ENCODE results near the gene GUCY1A2.
A peak's percentile ranks its signal among the peaks of the same experiment; 100 is the strongest.

GUCY1A2 gene

DNA sequence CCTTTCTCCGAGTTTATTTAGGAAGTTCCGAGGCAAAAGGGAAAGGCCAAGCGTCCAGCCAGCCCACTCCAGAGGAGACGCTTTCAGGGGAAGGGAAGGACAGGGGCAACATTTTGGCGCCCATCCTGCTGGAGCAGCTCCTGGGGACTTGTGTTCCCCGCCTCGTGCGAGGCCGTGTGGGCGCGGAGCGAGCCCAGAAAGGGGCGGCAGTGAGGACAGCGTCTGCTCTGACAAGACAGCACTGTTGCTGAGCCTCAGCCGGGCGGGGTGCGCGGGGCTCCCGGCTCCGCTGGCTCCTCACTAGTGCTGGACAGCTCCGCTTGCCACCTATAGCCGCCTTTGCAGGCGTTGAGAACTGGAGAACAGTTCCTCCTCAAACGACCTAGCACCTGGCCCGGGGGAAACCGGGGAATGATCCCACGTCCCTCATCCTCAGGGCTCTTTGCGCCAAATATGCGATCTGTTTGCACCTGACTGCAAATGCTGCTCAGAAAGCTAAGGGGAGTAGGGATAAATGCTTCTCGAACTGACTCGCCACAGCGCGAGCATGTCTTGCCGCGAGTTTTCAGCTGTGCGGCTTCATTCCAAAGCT is 722 bp upstream of the GUCY1A2 start:
- H4K12ac ChIP-seq (ENCODE audit: low read depth, low read length), result no peak overlapping the region
- no peaks in the 10 kb centered on the region for H3K79me2 ChIP-seq (ENCODE audit: control insufficient read depth, insufficient read depth, low read length, poor library complexity)
- no peak overlapping the region for H4K8ac ChIP-seq (ENCODE audit: low read depth, low read length)
- H3K18ac ChIP-seq (ENCODE audit: low read length), result no peak overlapping the region
- no peaks in the 10 kb centered on the region for H3K27me3 ChIP-seq (ENCODE audit: insufficient read depth, low read length)
- H2BK5ac ChIP-seq (ENCODE audit: low read depth, low read length, poor library complexity), result no peak overlapping the region
- H2AFZ ChIP-seq (ENCODE audit: insufficient read depth, low read length, poor library complexity), result no peak overlapping the region
- H4K91ac ChIP-seq (ENCODE audit: low read depth, low read length), result no peak overlapping the region
- H3K27ac ChIP-seq (ENCODE audit: low read depth, low read length), result peak overlapping the region; percentile 1
- no peak overlapping the region for H3K4ac ChIP-seq (ENCODE audit: low read depth, low read length)
- H2BK12ac ChIP-seq (ENCODE audit: low read length), result no peak overlapping the region
- WGBS (ENCODE audit: extremely low coverage, insufficient coverage, insufficient read length), result no CpG with 5 or more reads among the region's 36 CpGs
- peak overlapping the region; percentile 80 for H3K4me2 ChIP-seq (ENCODE audit: low read length)
- peaks cover 6 to 9% of the 10 kb centered on the region in 2 experiments for H3K4me1 ChIP-seq (ENCODE audit: control insufficient read depth in 1 of 2, insufficient read depth in 2 of 2, low read length in 2 of 2)
- no peak overlapping the region for H3K23ac ChIP-seq (ENCODE audit: low read length)
- peak; percentile 80 to 86 for DNase-seq
- no peak overlapping the region for H3K14ac ChIP-seq (ENCODE audit: low read length)
- H2BK120ac ChIP-seq (ENCODE audit: insufficient read depth, low read length, poor library complexity), result no peak overlapping the region
- H3K36me3 ChIP-seq (ENCODE audit: control insufficient read depth in 1 of 2, insufficient read depth in 2 of 2, low read length in 2 of 2), result no peaks in the 10 kb centered on the region
- H3K4me3 ChIP-seq (ENCODE audit: low read depth, low read length), result peak overlapping the region; percentile 6
- no peaks in the 10 kb centered on the region for H3K79me1 ChIP-seq (ENCODE audit: low read length)
- H2AK5ac ChIP-seq (ENCODE audit: low read length), result no peak overlapping the region
- H3K9ac ChIP-seq (ENCODE audit: low read length), result no peak overlapping the region
- H3K9me3 ChIP-seq (ENCODE audit: insufficient read depth, low read depth, low read length), result no peaks in the 10 kb centered on the region

DNA sequence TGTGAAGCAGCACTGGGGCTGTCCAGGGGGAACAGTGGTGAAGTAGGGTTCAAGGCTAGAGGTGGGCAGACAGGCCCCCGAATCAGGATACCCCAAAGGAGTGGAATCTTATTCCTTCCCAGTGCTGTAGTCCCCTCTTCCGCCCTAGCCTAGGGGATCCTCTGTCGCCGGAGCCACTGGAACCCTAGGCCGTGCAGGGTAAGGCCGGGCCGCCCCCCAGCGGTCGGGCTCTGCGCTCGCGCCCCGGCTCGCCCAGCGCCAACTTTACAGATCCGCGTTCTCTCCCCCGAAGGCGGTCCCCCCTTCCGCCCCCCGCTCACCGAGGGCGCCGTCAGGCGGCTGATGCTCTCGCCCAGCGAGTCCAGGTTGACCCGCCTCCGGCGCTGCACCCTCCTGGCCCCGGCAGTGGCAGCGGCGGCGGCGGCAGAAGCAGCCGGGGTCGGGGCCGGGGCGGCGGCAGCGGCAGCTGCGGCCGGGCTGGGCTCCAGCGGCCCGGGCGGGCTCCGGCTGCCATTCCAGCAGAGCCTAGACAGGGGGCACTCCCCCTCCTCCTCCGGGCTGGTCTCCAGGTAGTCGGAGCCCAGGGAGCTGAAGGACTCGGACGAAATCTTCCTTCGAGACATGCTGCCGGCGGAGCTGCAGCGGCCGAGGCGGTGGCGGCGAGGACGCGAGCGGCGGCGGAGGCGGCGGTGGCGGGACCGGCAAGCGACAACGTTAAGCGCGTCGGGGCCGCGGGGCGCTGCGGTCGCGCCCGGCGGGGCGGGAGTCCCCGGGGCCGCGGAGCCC is 650 bp downstream of the GUCY1A2 start:
- peak; percentile 11 to 50 for DNase-seq

DNA sequence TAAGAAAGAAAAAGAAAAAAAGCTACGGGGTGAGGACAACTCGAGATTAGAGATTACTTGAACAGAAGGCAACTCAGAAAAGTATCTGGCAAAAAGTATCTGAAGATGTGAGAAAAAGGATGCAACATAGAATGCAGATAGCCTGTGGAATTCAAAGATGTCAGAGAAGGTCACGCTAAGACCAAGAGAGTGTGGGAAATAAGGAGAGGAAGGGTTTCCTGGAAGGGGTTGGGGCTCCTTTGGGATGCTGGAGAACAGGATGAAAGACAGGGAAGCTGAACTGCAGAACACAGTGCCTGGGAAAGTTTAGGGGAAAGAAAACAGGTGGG is 1.2 kb downstream of the GUCY1A2 start:
- H3K4me3 ChIP-seq (ENCODE audit: low read depth, low read length), result no peak overlapping the region
- no peak overlapping the region for H2AFZ ChIP-seq (ENCODE audit: insufficient read depth, low read length, poor library complexity)
- H2BK12ac ChIP-seq (ENCODE audit: low read length), result no peak overlapping the region
- no peak for DNase-seq
- no CpG with 5 or more reads among the region's 3 CpGs for WGBS (ENCODE audit: extremely low coverage, insufficient coverage, insufficient read length)
- H2AK5ac ChIP-seq (ENCODE audit: low read length), result no peak overlapping the region
- H3K36me3 ChIP-seq (ENCODE audit: control insufficient read depth in 1 of 2, insufficient read depth in 2 of 2, low read length in 2 of 2), result no peaks in the 10 kb centered on the region
- no peak overlapping the region for H2BK120ac ChIP-seq (ENCODE audit: insufficient read depth, low read length, poor library complexity)
- H3K4me1 ChIP-seq (ENCODE audit: control insufficient read depth in 1 of 2, insufficient read depth in 2 of 2, low read length in 2 of 2), result peaks cover 6 to 9% of the 10 kb centered on the region in 2 experiments
- H4K12ac ChIP-seq (ENCODE audit: low read depth, low read length), result no peak overlapping the region
- H3K79me1 ChIP-seq (ENCODE audit: low read length), result no peaks in the 10 kb centered on the region
- H3K27me3 ChIP-seq (ENCODE audit: insufficient read depth, low read length), result no peaks in the 10 kb centered on the region
- H3K23ac ChIP-seq (ENCODE audit: low read length), result no peak overlapping the region
- H3K4me2 ChIP-seq (ENCODE audit: low read length), result peak overlapping the region; percentile 80
- H3K18ac ChIP-seq (ENCODE audit: low read length), result no peak overlapping the region
- no peak overlapping the region for H3K14ac ChIP-seq (ENCODE audit: low read length)
- no peaks in the 10 kb centered on the region for H3K9me3 ChIP-seq (ENCODE audit: insufficient read depth, low read depth, low read length)
- no peak overlapping the region for H3K27ac ChIP-seq (ENCODE audit: low read depth, low read length)
- H4K91ac ChIP-seq (ENCODE audit: low read depth, low read length), result no peak overlapping the region
- H3K9ac ChIP-seq (ENCODE audit: low read length), result no peak overlapping the region
- H2BK5ac ChIP-seq (ENCODE audit: low read depth, low read length, poor library complexity), result no peak overlapping the region
- H3K4ac ChIP-seq (ENCODE audit: low read depth, low read length), result no peak overlapping the region
- no peak overlapping the region for H4K8ac ChIP-seq (ENCODE audit: low read depth, low read length)
- no peaks in the 10 kb centered on the region for H3K79me2 ChIP-seq (ENCODE audit: control insufficient read depth, insufficient read depth, low read length, poor library complexity)

More for the DNA sequence above, 650 bp downstream of the GUCY1A2 start:
- no peaks in the 10 kb centered on the region for H3K79me1 ChIP-seq (ENCODE audit: low read length)
- H2BK5ac ChIP-seq (ENCODE audit: low read depth, low read length, poor library complexity), result no peak overlapping the region
- no CpG with 5 or more reads among the region's 85 CpGs for WGBS (ENCODE audit: extremely low coverage, insufficient coverage, insufficient read length)
- no peak overlapping the region for H4K8ac ChIP-seq (ENCODE audit: low read depth, low read length)
- H3K4ac ChIP-seq (ENCODE audit: low read depth, low read length), result no peak overlapping the region
- H3K4me2 ChIP-seq (ENCODE audit: low read length), result peak overlapping the region; percentile 80
- H3K18ac ChIP-seq (ENCODE audit: low read length), result no peak overlapping the region
- peak overlapping the region; percentile 80 for H3K4me3 ChIP-seq (ENCODE audit: low read depth, low read length)
- no peaks in the 10 kb centered on the region for H3K79me2 ChIP-seq (ENCODE audit: control insufficient read depth, insufficient read depth, low read length, poor library complexity)
- H4K91ac ChIP-seq (ENCODE audit: low read depth, low read length), result no peak overlapping the region
- no peaks in the 10 kb centered on the region for H3K9me3 ChIP-seq (ENCODE audit: insufficient read depth, low read depth, low read length)
- no peak overlapping the region for H3K27ac ChIP-seq (ENCODE audit: low read depth, low read length)
- H3K23ac ChIP-seq (ENCODE audit: low read length), result no peak overlapping the region
- H3K9ac ChIP-seq (ENCODE audit: low read length), result no peak overlapping the region
- H2AFZ ChIP-seq (ENCODE audit: insufficient read depth, low read length, poor library complexity), result peak overlapping the region; percentile 66
- H2AK5ac ChIP-seq (ENCODE audit: low read length), result no peak overlapping the region
- no peak overlapping the region for H3K14ac ChIP-seq (ENCODE audit: low read length)
- H3K36me3 ChIP-seq (ENCODE audit: control insufficient read depth in 1 of 2, insufficient read depth in 2 of 2, low read length in 2 of 2), result no peaks in the 10 kb centered on the region
- no peaks in the 10 kb centered on the region for H3K27me3 ChIP-seq (ENCODE audit: insufficient read depth, low read length)
- H4K12ac ChIP-seq (ENCODE audit: low read depth, low read length), result no peak overlapping the region
- no peak overlapping the region for H2BK12ac ChIP-seq (ENCODE audit: low read length)
- H3K4me1 ChIP-seq (ENCODE audit: control insufficient read depth in 1 of 2, insufficient read depth in 2 of 2, low read length in 2 of 2), result peaks cover 6 to 9% of the 10 kb centered on the region in 2 experiments
- no peak overlapping the region for H2BK120ac ChIP-seq (ENCODE audit: insufficient read depth, low read length, poor library complexity)

DNA sequence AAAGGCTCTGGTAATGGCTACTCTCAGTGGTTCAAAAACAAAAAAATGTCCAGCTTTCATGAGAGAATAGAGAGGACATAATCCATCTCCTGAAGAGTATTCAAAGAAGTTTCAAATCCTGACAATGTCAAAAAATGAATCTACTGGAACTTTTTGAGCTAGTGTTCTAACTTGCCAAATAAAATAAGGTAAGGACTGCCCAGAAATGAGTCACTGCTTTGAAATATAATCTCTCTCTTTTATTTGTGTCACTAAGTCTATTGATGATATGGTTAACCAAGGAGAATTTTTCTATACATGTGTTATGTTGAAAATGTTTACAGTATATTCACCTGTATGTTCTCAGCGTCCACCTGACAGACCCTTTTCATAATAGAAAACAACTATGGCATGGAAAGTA is 3.4 kb downstream of the GUCY1A2 start:
- no peak overlapping the region for H4K12ac ChIP-seq (ENCODE audit: low read depth, low read length)
- H3K4me2 ChIP-seq (ENCODE audit: low read length), result no peak overlapping the region
- H3K4me1 ChIP-seq (ENCODE audit: control insufficient read depth in 1 of 2, insufficient read depth in 2 of 2, low read length in 2 of 2), result peaks cover 6 to 9% of the 10 kb centered on the region in 2 experiments
- no peak overlapping the region for H4K8ac ChIP-seq (ENCODE audit: low read depth, low read length)
- no peak overlapping the region for H2AK5ac ChIP-seq (ENCODE audit: low read length)
- H3K4ac ChIP-seq (ENCODE audit: low read depth, low read length), result no peak overlapping the region
- no peak overlapping the region for H2BK5ac ChIP-seq (ENCODE audit: low read depth, low read length, poor library complexity)
- H3K36me3 ChIP-seq (ENCODE audit: control insufficient read depth in 1 of 2, insufficient read depth in 2 of 2, low read length in 2 of 2), result no peaks in the 10 kb centered on the region
- no CpG with 5 or more reads among the region's 1 CpG for WGBS (ENCODE audit: extremely low coverage, insufficient coverage, insufficient read length)
- no peak for DNase-seq
- no peaks in the 10 kb centered on the region for H3K79me1 ChIP-seq (ENCODE audit: low read length)
- no peak overlapping the region for H3K18ac ChIP-seq (ENCODE audit: low read length)
- H3K27me3 ChIP-seq (ENCODE audit: insufficient read depth, low read length), result no peaks in the 10 kb centered on the region
- no peak overlapping the region for H4K91ac ChIP-seq (ENCODE audit: low read depth, low read length)
- H3K4me3 ChIP-seq (ENCODE audit: low read depth, low read length), result no peak overlapping the region
- no peak overlapping the region for H3K14ac ChIP-seq (ENCODE audit: low read length)
- H2BK120ac ChIP-seq (ENCODE audit: insufficient read depth, low read length, poor library complexity), result no peak overlapping the region
- no peaks in the 10 kb centered on the region for H3K9me3 ChIP-seq (ENCODE audit: insufficient read depth, low read depth, low read length)
- no peaks in the 10 kb centered on the region for H3K79me2 ChIP-seq (ENCODE audit: control insufficient read depth, insufficient read depth, low read length, poor library complexity)
- no peak overlapping the region for H2AFZ ChIP-seq (ENCODE audit: insufficient read depth, low read length, poor library complexity)
- H3K23ac ChIP-seq (ENCODE audit: low read length), result no peak overlapping the region
- no peak overlapping the region for H2BK12ac ChIP-seq (ENCODE audit: low read length)
- H3K9ac ChIP-seq (ENCODE audit: low read length), result no peak overlapping the region
- H3K27ac ChIP-seq (ENCODE audit: low read depth, low read length), result no peak overlapping the region
